AG10803 (cell line): Measurements from ENCODE around the gene MYOCOS.
"Not testable (repeated sequence)": the region's sequence is repeated elsewhere in the genome, so short reads cannot be mapped to it uniquely, and the experiment has no call there.

Experiments
- DNase-seq: peaks from one replicate; pipeline ENCODE4 v3.0.0; 2010; ENCODE audit warnings: low read depth
- H3K4me3 ChIP-seq: 2 replicates; pipeline ENCODE4 v1.5.1; 2011; ENCODE audit warnings: mild to moderate bottlenecking, low read length, control low read depth
- TF ChIP-seq, protein P1 (sequence below): conservative IDR thresholded peaks from 2 replicates; pipeline ENCODE4 v1.5.1; 2011; ENCODE audit warnings: mild to moderate bottlenecking, low read length, control low read depth, inconsistent platforms

Gene MYOCOS

DNA sequence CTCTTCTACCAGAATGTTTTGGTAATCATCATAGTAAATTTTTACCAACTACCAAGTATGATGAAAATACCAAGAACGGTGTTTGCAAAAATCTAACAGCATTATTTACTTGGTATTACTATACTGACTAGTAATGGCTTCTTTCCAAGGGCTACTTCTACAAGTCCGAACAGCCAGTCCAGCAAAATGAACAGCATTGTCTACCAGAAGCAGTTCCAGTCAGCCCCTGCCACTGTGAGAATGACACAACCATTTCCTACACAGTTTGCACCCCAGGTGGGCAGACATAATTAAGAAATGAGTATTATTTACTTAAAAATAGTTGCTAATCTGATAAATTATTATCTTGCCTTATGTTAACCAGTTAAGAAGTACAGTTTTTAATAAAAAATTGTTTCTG is 33.8 kb upstream of the MYOCOS start:
- TF ChIP-seq, protein P1, sequence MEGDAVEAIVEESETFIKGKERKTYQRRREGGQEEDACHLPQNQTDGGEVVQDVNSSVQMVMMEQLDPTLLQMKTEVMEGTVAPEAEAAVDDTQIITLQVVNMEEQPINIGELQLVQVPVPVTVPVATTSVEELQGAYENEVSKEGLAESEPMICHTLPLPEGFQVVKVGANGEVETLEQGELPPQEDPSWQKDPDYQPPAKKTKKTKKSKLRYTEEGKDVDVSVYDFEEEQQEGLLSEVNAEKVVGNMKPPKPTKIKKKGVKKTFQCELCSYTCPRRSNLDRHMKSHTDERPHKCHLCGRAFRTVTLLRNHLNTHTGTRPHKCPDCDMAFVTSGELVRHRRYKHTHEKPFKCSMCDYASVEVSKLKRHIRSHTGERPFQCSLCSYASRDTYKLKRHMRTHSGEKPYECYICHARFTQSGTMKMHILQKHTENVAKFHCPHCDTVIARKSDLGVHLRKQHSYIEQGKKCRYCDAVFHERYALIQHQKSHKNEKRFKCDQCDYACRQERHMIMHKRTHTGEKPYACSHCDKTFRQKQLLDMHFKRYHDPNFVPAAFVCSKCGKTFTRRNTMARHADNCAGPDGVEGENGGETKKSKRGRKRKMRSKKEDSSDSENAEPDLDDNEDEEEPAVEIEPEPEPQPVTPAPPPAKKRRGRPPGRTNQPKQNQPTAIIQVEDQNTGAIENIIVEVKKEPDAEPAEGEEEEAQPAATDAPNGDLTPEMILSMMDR = no peak
- no peak for DNase-seq
- H3K4me3 ChIP-seq = no peak overlapping the region

DNA sequence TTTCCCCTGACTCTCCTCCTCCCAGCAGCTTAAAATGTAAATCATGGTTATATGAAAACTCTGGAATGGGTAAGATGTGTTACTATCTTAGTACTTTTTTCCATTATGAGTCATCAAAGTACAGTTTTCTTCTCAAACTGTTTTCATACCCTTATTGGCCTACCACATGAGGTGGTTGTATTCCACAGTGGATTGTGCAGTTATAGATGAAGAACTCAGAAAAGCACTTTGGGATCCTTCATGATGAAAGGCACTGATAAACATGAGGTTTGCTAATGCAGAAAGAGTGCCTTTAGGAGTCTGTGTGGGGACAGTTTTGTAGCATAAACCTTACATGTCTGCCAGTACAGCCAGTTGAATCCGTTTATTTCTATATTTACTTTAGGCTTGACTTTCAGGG is 32.0 kb upstream of the MYOCOS start:
- DNase-seq = no peak
- TF ChIP-seq, protein P1 = no peak
- H3K4me3 ChIP-seq = no peak overlapping the region

DNA sequence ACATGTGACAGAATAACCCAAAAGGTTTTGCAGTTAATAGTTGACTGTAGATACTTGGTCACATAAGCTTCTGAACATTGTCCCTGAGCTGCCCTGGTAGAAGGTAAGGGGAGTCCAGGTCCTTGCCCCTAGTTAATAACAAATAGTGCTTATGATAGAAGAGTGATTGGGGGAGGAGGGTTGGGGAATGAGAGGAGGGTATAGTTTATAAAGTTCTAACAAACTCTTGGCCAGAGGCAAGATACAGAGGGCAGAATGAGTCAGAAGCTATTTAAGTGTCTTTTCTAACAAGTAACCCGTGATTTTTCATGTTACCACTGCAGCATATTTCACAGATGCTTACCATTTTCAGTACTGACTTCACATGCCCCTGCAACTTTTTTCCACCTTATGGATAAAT is 26.7 kb upstream of the MYOCOS start:
- TF ChIP-seq, protein P1 = no peak
- no peak overlapping the region for H3K4me3 ChIP-seq
- peak; percentile 47 for DNase-seq

DNA sequence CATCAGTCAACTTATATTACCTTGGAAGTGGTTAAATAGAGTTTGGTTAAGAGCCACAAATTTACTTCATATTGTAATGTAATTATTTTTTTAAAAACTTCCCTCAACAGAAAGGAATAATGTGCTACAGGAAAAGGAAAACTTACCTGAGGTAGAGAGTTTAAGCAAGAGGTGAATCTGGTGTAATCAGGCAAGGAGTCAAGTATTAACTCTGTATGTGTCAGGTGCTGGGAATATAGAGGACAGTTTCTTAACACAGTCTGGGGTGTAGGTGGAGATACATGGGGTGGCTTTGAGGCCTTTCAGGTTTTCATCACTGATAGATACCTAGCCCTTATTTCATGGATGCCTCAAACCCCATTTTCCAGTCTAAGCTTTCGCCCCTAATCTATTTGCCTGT is 25.9 kb upstream of the MYOCOS start:
- no peak overlapping the region for H3K4me3 ChIP-seq
- no peak for DNase-seq
- TF ChIP-seq, protein P1 = no peak

DNA sequence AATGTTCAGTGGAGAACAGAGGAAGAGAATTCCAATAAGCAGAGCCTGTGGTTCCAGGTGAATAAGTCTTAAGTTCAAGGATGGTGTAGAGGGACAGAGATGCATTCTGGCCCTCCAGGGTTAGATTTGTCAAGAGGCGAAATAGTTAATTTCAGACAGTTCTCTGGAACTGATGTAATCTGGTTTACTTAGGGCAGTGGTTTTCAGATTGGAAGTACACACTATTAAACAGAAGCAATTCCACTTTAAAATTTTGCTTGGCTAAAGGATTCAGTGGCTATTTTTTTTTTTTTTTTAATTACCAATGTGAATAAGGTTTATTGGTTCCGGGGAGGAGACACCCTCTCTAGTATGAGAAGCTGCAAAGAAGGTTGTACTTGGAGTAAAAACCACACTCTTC is 25.3 kb upstream of the MYOCOS start:
- no peak overlapping the region for H3K4me3 ChIP-seq
- TF ChIP-seq, protein P1 = no peak
- no peak for DNase-seq

- DNase-seq = peak; percentile 23
- no peak overlapping the region for H3K4me3 ChIP-seq
- TF ChIP-seq, protein P1 = no peak
Observed at GRCh38 chr1:171597203-171597602, 24.8 kb upstream of the MYOCOS start.

- not testable (repeated sequence) for DNase-seq, H3K4me3 ChIP-seq
Observed at GRCh38 chr1:171600310-171600709, 21.7 kb upstream of the MYOCOS start.

DNA sequence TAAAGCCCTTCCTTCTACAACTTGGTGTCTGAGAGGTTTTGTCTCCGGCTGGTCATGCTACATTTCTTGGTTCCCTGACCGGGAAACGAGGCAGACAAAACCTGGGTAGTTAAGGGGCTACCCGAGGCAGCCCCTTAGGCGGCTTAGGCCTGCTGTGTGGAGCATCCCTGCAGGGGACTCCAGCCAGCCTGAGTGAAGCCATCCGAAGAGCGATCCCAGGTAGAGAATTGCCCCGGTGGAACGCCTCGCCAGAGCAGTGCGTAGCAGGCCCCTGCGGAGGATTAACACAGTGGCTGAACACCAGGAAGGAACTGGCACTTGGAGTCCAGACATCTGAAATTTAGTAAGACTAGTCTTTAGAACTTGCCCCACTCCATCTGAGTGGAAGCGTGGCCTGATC is 21.2 kb upstream of the MYOCOS start:
- DNase-seq = no peak
- TF ChIP-seq, protein P1 = no peak
- no peak overlapping the region for H3K4me3 ChIP-seq

DNA sequence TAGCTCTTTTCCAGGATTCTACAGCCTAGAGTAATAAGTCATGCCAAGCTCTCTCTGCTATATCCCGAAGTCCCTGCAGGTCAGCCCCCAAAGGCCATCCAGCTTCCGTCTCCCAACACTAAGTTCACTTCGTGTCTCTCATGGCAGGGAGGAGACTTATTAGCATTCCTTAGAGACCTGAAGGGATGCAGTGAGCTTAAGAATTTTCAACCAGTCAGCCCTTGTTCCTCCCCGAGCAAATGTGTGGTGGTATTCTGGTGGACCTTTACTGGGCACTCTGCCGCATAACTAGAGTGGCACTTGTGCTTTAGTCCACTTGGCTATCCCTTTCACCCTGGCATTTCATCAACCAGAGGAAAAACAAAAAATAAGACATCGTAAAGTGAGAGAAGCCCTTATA is 19.0 kb upstream of the MYOCOS start:
- H3K4me3 ChIP-seq, DNase-seq: not testable (repeated sequence)
